ENCODE measurements around the gene KBTBD13. TPM values are rescaled to one million over a fixed set of nuclear protein-coding genes. Genes with fewer than 3 reads are reported as not detected.
A peak's percentile ranks its signal among the peaks of the same experiment; 100 is the strongest.
"Not testable (repeated sequence)": the region's sequence is repeated elsewhere in the genome, so short reads cannot be mapped to it uniquely, and the experiment has no call there.

KBTBD13 gene
- total RNA-seq, 1 donor from 2014 or later = not detected

- Mint-ChIP-seq H3K4me3 (no peak overlapping the region), H3K36me3 (ENCODE audit: low read depth) (no peaks in the 10 kb centered on the region), H3K27ac (no peak overlapping the region), H3K4me1 (ENCODE audit: low read depth) (peaks cover 5% of the 10 kb centered on the region), H3K9me3 (no peaks in the 10 kb centered on the region), H3K27me3 (ENCODE audit: insufficient read depth) (peaks cover 2% of the 10 kb centered on the region)
- DNase-seq (ENCODE audit: low spot score) = no peak
- intact Hi-C loops (cut with micrococcal nuclease) = no loop called here
Measured at GRCh38 chr15:65038836-65039235, 37.7 kb upstream of the KBTBD13 start.

- no peak for DNase-seq (ENCODE audit: low spot score)
- Mint-ChIP-seq H3K27ac (no peak overlapping the region), H3K36me3 (ENCODE audit: low read depth) (no peaks in the 10 kb centered on the region), H3K27me3 (ENCODE audit: insufficient read depth) (peaks cover 2% of the 10 kb centered on the region), H3K9me3 (no peaks in the 10 kb centered on the region), H3K4me3 (no peak overlapping the region), H3K4me1 (ENCODE audit: low read depth) (no peaks in the 10 kb centered on the region)
- intact Hi-C loops (cut with micrococcal nuclease) = no loop called here
Measured at GRCh38 chr15:65040461-65040860, 36.1 kb upstream of the KBTBD13 start.

GRCh38 chr15:65041787-65042186 lies 34.8 kb upstream of the KBTBD13 start:
- H3K9me3 Mint-ChIP-seq = no peaks in the 10 kb centered on the region
- H3K36me3 Mint-ChIP-seq (ENCODE audit: low read depth) = no peaks in the 10 kb centered on the region
- DNase-seq (ENCODE audit: low spot score) = no peak
- intact Hi-C loops (cut with micrococcal nuclease) = no loop called here
- H3K4me3 Mint-ChIP-seq = no peak overlapping the region
- no peaks in the 10 kb centered on the region for H3K4me1 Mint-ChIP-seq (ENCODE audit: low read depth)
- H3K27ac Mint-ChIP-seq = no peak overlapping the region
- H3K27me3 Mint-ChIP-seq (ENCODE audit: insufficient read depth) = peaks cover 2% of the 10 kb centered on the region

- no peak overlapping the region for H3K4me3 Mint-ChIP-seq
- no peaks in the 10 kb centered on the region for H3K4me1 Mint-ChIP-seq (ENCODE audit: low read depth)
- H3K27me3 Mint-ChIP-seq (ENCODE audit: insufficient read depth) = peaks cover 2% of the 10 kb centered on the region
- H3K27ac Mint-ChIP-seq = no peak overlapping the region
- H3K9me3 Mint-ChIP-seq = no peaks in the 10 kb centered on the region
- intact Hi-C loops (cut with micrococcal nuclease) = no loop called here
- no peaks in the 10 kb centered on the region for H3K36me3 Mint-ChIP-seq (ENCODE audit: low read depth)
- no peak for DNase-seq (ENCODE audit: low spot score)
Measured at GRCh38 chr15:65042776-65043327, 33.7 kb upstream of the KBTBD13 start.

- H3K27ac Mint-ChIP-seq; H3K36me3 Mint-ChIP-seq (ENCODE audit: low read depth); DNase-seq (ENCODE audit: low spot score); H3K9me3 Mint-ChIP-seq; H3K4me3 Mint-ChIP-seq; H3K27me3 Mint-ChIP-seq (ENCODE audit: insufficient read depth); H3K4me1 Mint-ChIP-seq (ENCODE audit: low read depth); intact Hi-C loops (cut with micrococcal nuclease): not testable (repeated sequence)
Measured at GRCh38 chr15:65044218-65044617, 32.3 kb upstream of the KBTBD13 start.

GRCh38 chr15:65044724-65045481 lies 31.6 kb upstream of the KBTBD13 start, which contains the start of gene SLC51B:
SLC51B (plus strand) TSS chr15:65045387; CDS start chr15:65050005, 4,618 bp downstream.
- no peak within 1 kb of the TSS for H3K27ac Mint-ChIP-seq
- peaks cover 9% of the 10 kb centered on the region for H3K4me1 Mint-ChIP-seq (ENCODE audit: low read depth)
- intact Hi-C loops (cut with micrococcal nuclease) = no loop called here
- no peak for DNase-seq (ENCODE audit: low spot score)
- no peaks in the 10 kb centered on the region for H3K36me3 Mint-ChIP-seq (ENCODE audit: low read depth)
- no peak within 1 kb of the TSS for H3K4me3 Mint-ChIP-seq
- H3K27me3 Mint-ChIP-seq (ENCODE audit: insufficient read depth) = peaks cover 2% of the 10 kb centered on the region
- H3K9me3 Mint-ChIP-seq = no peaks in the 10 kb centered on the region

- intact Hi-C loops (cut with micrococcal nuclease) = loop anchor here (2.0 kb wide), 2 partner anchors 19 to 1339 kb away; partner anchors contain the start of genes MAP2K1 and MTFMT
- Mint-ChIP-seq H3K36me3 (ENCODE audit: low read depth) (no peaks in the 10 kb centered on the region), H3K4me3 (no peak overlapping the region), H3K27me3 (ENCODE audit: insufficient read depth) (peaks cover 2% of the 10 kb centered on the region), H3K4me1 (ENCODE audit: low read depth) (peaks cover 15% of the 10 kb centered on the region), H3K9me3 (no peaks in the 10 kb centered on the region), H3K27ac (no peak overlapping the region)
- DNase-seq (ENCODE audit: low spot score) = no peak
Measured at GRCh38 chr15:65048241-65048640, 28.3 kb upstream of the KBTBD13 start.

GRCh38 chr15:65049418-65049840 lies 27.1 kb upstream of the KBTBD13 start:
- intact Hi-C loops (cut with micrococcal nuclease) = loop anchor here (1.0 to 2.0 kb wide), 3 partner anchors 21 to 1337 kb away; partner anchors contain the start of genes MAP2K1, MTFMT and RNU5A-1
- H3K4me3 Mint-ChIP-seq = peak overlapping the region; percentile 57
- H3K27ac Mint-ChIP-seq = peak overlapping the region; percentile 36

GRCh38 chr15:65050270-65050669 lies 26.3 kb upstream of the KBTBD13 start:
- no peaks in the 10 kb centered on the region for H3K9me3 Mint-ChIP-seq
- no peak overlapping the region for H3K4me3 Mint-ChIP-seq
- no peaks in the 10 kb centered on the region for H3K36me3 Mint-ChIP-seq (ENCODE audit: low read depth)
- intact Hi-C loops (cut with micrococcal nuclease) = no loop called here
- peaks cover 15% of the 10 kb centered on the region for H3K4me1 Mint-ChIP-seq (ENCODE audit: low read depth)
- no peak overlapping the region for H3K27ac Mint-ChIP-seq
- H3K27me3 Mint-ChIP-seq (ENCODE audit: insufficient read depth) = peaks cover 2% of the 10 kb centered on the region
- DNase-seq (ENCODE audit: low spot score) = no peak

More at GRCh38 chr15:65049418-65049840, 27.1 kb upstream of the KBTBD13 start:
- no peaks in the 10 kb centered on the region for H3K9me3 Mint-ChIP-seq
- H3K4me1 Mint-ChIP-seq (ENCODE audit: low read depth) = peaks cover 15% of the 10 kb centered on the region
- peaks cover 2% of the 10 kb centered on the region for H3K27me3 Mint-ChIP-seq (ENCODE audit: insufficient read depth)
- no peaks in the 10 kb centered on the region for H3K36me3 Mint-ChIP-seq (ENCODE audit: low read depth)
- peak; percentile 84 for DNase-seq (ENCODE audit: low spot score)

- Mint-ChIP-seq H3K36me3 (ENCODE audit: low read depth) (no peaks in the 10 kb centered on the region), H3K4me3 (no peak overlapping the region), H3K27ac (no peak overlapping the region), H3K9me3 (no peaks in the 10 kb centered on the region), H3K4me1 (ENCODE audit: low read depth) (peaks cover 20% of the 10 kb centered on the region), H3K27me3 (ENCODE audit: insufficient read depth) (peaks cover 2% of the 10 kb centered on the region)
- intact Hi-C loops (cut with micrococcal nuclease) = no loop called here
- no peak for DNase-seq (ENCODE audit: low spot score)
Measured at GRCh38 chr15:65051266-65051665, 25.3 kb upstream of the KBTBD13 start.

GRCh38 chr15:65052956-65053355 lies 23.6 kb upstream of the KBTBD13 start:
- Mint-ChIP-seq H3K4me1 (ENCODE audit: low read depth) (peaks cover 20% of the 10 kb centered on the region), H3K27me3 (ENCODE audit: insufficient read depth) (peaks cover 2% of the 10 kb centered on the region), H3K4me3 (no peak overlapping the region), H3K27ac (no peak overlapping the region), H3K36me3 (ENCODE audit: low read depth) (no peaks in the 10 kb centered on the region), H3K9me3 (no peaks in the 10 kb centered on the region)
- intact Hi-C loops (cut with micrococcal nuclease) = loop anchor here (1.0 kb wide), 1 partner anchor 218 kb away; no protein-coding TSS in a partner anchor
- DNase-seq (ENCODE audit: low spot score) = no peak

GRCh38 chr15:65054333-65055200 lies 22.0 kb upstream of the KBTBD13 start:
- H3K9me3 Mint-ChIP-seq = no peaks in the 10 kb centered on the region
- H3K27ac Mint-ChIP-seq = no peak overlapping the region
- H3K27me3 Mint-ChIP-seq (ENCODE audit: insufficient read depth) = no peaks in the 10 kb centered on the region
- H3K4me1 Mint-ChIP-seq (ENCODE audit: low read depth) = peaks cover 14% of the 10 kb centered on the region
- no peaks in the 10 kb centered on the region for H3K36me3 Mint-ChIP-seq (ENCODE audit: low read depth)
- H3K4me3 Mint-ChIP-seq = no peak overlapping the region
- intact Hi-C loops (cut with micrococcal nuclease) = loop anchor here (1.0 to 2.0 kb wide), 4 partner anchors 24 to 331 kb away; no protein-coding TSS in a partner anchor
- DNase-seq (ENCODE audit: low spot score) = peak; percentile 21
